GM12891 (cell line): Measurements from ENCODE around the gene IKBIP.

ENCODE experiments used
- PAX5 ChIP-seq: IDR thresholded peaks from 2 replicates; pipeline ENCODE4 v1.6.1; 2011; ENCODE audit warnings: low read length, moderate library complexity, mild to moderate bottlenecking; ENCODE audit not compliant: insufficient read depth, severe bottlenecking
- POLR2A ChIP-seq: IDR thresholded peaks from 2 replicates; pipeline ENCODE4 v1.6.1; 2011; ENCODE audit warnings: low read depth, low read length, control low read depth
- POLR2AphosphoS5 ChIP-seq: IDR thresholded peaks from 2 replicates; pipeline ENCODE4 v1.6.1; 2011; ENCODE audit warnings: low read depth, low read length, control low read depth
- POU2F2 ChIP-seq: IDR thresholded peaks from 2 replicates; pipeline ENCODE4 v1.6.1; 2011; ENCODE audit warnings: low read depth, mild to moderate bottlenecking, control low read depth, low read length, moderate library complexity
- SPI1 ChIP-seq: IDR thresholded peaks from 2 replicates; pipeline ENCODE4 v1.6.1; 2011; ENCODE audit warnings: low read depth, low read length, control low read depth
- TAF1 ChIP-seq: IDR thresholded peaks from 2 replicates; pipeline ENCODE4 v1.6.1; 2011; ENCODE audit warnings: low read depth, low read length, control low read depth

DNA sequence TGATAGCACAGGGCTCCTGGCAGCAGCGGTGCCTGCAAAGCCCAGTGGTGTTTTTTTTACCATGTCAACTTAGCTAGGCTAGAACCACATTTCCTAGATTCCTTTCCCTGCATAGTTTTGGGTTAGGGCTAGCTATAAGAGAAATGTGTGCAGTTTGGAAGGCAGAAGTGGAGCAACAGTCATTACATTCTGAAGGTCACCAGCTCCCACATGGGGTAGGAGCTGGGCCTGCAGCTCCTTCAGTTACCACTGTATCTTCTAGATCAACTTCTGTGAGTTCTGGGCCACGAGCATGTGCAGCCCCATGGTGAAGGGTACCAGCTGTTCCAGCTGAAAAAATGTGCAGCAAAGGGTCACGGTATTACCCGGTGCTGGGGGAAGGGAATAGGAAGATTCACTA is 53.4 kb downstream of the IKBIP start:
- TF ChIP-seq POLR2AphosphoS5: no peak
- TF ChIP-seq TAF1: no peak
- no peak for TF ChIP-seq POLR2A
- no peak for TF ChIP-seq SPI1
- no peak for TF ChIP-seq POU2F2
- no peak for TF ChIP-seq PAX5
